ENCODE measurements around the gene NFIX.

GRCh38 chr19:12973236-12973635, 22.0 kb upstream of the NFIX start:
- TF ChIP-seq CTCF (IDR thresholded peaks at IDR 0.05; ENCODE audit: low read depth, low read length) (no peak), EZH2phosphoT487 (IDR thresholded peaks at IDR 0.05; ENCODE audit: low read depth) (no peak)

Data from OCI-LY3 (cell line).